ENCODE results near the gene CTIF.

CTIF gene

GRCh38 chr18:48533340-48534070, 5.3 kb upstream of the CTIF start:
- no peaks in the 10 kb centered on the region for H3K9me3 ChIP-seq (ENCODE audit: control insufficient read depth, insufficient read depth, low read length)
- H3K4me3 ChIP-seq (ENCODE audit: low read depth, low read length): no peak overlapping the region
- H3K27ac ChIP-seq (ENCODE audit: low read depth, low read length): no peak overlapping the region
- H3K4me1 ChIP-seq (ENCODE audit: control insufficient read depth, insufficient read depth, low read length): peaks cover 13% of the 10 kb centered on the region
- H3K9ac ChIP-seq (ENCODE audit: low read depth, low read length): no peak overlapping the region
- no peaks in the 10 kb centered on the region for H3K27me3 ChIP-seq (ENCODE audit: control insufficient read depth, insufficient read depth, low read length)
- no peaks in the 10 kb centered on the region for H3K36me3 ChIP-seq (ENCODE audit: control insufficient read depth, insufficient read depth, low read length)

DNA sequence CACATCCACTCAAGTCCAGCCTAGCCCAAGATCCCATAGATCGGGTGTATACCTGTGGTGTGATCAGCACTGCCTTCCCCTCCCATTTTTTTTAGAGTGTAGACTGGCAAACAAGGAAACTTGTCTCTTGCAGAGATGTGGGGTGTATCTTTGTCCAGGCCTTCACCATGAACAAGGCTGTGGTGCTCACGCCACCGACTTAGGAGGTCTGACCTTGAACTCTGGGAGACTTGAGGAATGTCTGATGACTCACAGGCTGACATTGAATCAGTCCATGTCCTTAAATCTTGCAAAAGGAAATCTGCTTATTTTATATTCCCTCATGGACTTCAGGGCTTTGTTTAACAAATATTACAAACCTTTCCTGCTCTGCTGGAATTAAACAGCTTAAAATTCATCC, 4.5 kb upstream of the CTIF start:
- no peak overlapping the region for H3K27ac ChIP-seq (ENCODE audit: low read depth, low read length)
- no peak overlapping the region for H3K9ac ChIP-seq (ENCODE audit: low read depth, low read length)
- no peaks in the 10 kb centered on the region for H3K36me3 ChIP-seq (ENCODE audit: control insufficient read depth, insufficient read depth, low read length)
- H3K4me3 ChIP-seq (ENCODE audit: low read depth, low read length): no peak overlapping the region
- H3K27me3 ChIP-seq (ENCODE audit: control insufficient read depth, insufficient read depth, low read length): no peaks in the 10 kb centered on the region
- H3K4me1 ChIP-seq (ENCODE audit: control insufficient read depth, insufficient read depth, low read length): peaks cover 13% of the 10 kb centered on the region
- no peaks in the 10 kb centered on the region for H3K9me3 ChIP-seq (ENCODE audit: control insufficient read depth, insufficient read depth, low read length)

DNA sequence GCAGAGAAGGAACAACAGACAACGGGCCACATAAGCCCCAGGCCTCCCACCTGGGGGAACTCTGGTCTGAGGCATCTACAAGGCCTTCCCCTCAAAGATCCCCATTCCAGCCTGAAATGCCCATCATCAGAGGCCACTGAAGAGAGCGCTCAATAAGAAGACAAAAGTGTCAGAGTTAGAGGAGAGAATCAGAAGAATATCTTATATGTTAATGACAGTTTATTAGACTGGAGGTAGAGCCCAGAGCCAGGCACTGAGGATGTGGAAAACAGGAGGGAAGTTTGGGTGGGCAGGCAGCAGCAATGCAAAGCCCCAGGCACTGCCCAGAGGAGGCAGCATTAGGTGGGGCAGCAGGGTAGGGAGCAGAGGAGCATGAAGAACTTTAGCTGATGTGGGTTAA, 2.9 kb upstream of the CTIF start:
- Histone ChIP-seq H3K27me3 (ENCODE audit: control insufficient read depth, insufficient read depth, low read length) (peaks cover 4% of the 10 kb centered on the region; the same call in 1 of the 2 replicates), H3K9ac (ENCODE audit: low read depth, low read length) (no peak overlapping the region), H3K4me3 (ENCODE audit: low read depth, low read length) (no peak overlapping the region), H3K9me3 (ENCODE audit: control insufficient read depth, insufficient read depth, low read length) (no peaks in the 10 kb centered on the region), H3K4me1 (ENCODE audit: control insufficient read depth, insufficient read depth, low read length) (peaks cover 6% of the 10 kb centered on the region), H3K27ac (ENCODE audit: low read depth, low read length) (no peak overlapping the region), H3K36me3 (ENCODE audit: control insufficient read depth, insufficient read depth, low read length) (no peaks in the 10 kb centered on the region)

DNA sequence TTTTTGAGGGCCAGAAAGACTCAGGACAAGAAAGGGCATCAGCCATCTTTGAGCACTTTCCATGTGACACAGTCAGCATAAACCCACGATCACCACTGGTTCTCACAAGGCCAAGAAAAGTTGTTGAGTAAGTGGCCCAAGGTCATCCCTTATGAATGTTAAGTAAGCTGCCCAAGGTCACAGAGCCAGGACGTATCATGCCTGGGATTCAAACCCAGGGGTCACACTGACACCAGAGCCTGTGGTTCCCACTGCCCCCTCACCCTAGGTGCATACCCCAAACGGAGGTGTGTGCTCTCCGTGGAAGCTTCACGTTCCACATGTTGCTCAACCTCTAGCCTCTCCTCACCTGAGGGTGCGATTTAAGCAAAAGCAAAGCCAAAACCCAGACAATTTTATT, 2.3 kb upstream of the CTIF start:
- Histone ChIP-seq H3K27ac (ENCODE audit: low read depth, low read length) (no peak overlapping the region), H3K9me3 (ENCODE audit: control insufficient read depth, insufficient read depth, low read length) (no peaks in the 10 kb centered on the region), H3K4me3 (ENCODE audit: low read depth, low read length) (no peak overlapping the region), H3K36me3 (ENCODE audit: control insufficient read depth, insufficient read depth, low read length) (no peaks in the 10 kb centered on the region), H3K27me3 (ENCODE audit: control insufficient read depth, insufficient read depth, low read length) (peaks cover 8% of the 10 kb centered on the region), H3K9ac (ENCODE audit: low read depth, low read length) (no peak overlapping the region), H3K4me1 (ENCODE audit: control insufficient read depth, insufficient read depth, low read length) (peaks cover 7% of the 10 kb centered on the region)

DNA sequence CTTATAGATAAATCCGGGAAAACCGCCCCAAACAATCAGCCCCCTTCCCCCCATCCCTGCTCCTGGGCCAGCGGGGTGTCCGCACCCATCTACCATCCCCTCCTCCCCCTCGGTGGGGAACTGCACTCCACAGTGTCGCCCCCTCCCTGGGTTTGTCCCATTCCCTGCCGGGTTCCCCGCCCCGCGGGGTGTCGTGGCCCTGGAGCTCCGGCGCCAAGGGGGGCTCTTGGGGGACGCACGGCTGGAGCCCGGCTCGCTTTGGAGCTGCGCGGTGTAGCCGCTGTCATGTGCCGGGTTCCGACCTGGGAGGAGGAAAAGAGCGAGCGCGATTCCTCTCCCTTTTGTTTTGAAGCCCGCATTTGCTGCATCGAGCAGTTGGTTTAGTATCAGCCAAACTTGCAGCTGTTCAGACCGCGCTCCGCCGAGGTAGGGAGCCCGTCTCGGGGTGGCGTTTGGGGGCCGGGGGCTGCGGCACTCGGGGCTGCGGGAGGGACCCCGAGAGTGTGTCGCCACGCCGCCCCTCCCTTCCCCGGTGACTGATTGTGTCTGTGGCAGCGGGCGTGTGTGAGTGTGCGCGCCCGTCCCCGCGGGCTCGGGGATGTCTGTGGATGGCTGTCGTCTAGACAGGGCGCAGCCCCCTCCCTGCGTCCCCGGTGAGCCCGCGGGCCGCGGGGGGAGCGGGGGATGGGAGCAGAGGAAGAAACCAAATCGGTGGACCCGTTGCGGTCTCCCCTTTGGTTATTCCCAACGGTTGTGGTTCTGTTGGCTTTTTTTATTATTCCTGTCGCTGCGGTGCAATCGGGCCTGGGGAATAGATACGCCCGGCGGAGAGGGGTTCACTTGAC, 797 bp downstream of the CTIF start:
- Histone ChIP-seq H3K36me3 (ENCODE audit: control insufficient read depth, insufficient read depth, low read length) (no peaks in the 10 kb centered on the region), H3K27ac (ENCODE audit: low read depth, low read length) (peak overlapping the region; percentile 69), H3K4me1 (ENCODE audit: control insufficient read depth, insufficient read depth, low read length) (peaks cover 38% of the 10 kb centered on the region), H3K4me3 (ENCODE audit: low read depth, low read length) (peak overlapping the region; percentile 73), H3K27me3 (ENCODE audit: control insufficient read depth, insufficient read depth, low read length) (peaks cover 26% of the 10 kb centered on the region), H3K9ac (ENCODE audit: low read depth, low read length) (0 out of 2 replicates have a peak overlapping the region, but pooled peaks have one; percentile 14), H3K9me3 (ENCODE audit: control insufficient read depth, insufficient read depth, low read length) (no peaks in the 10 kb centered on the region)

GRCh38 chr18:48540251-48541025, 1.6 kb downstream of the CTIF start:
- H3K36me3 ChIP-seq (ENCODE audit: control insufficient read depth, insufficient read depth, low read length): no peaks in the 10 kb centered on the region
- no peak overlapping the region for H3K9ac ChIP-seq (ENCODE audit: low read depth, low read length)
- H3K9me3 ChIP-seq (ENCODE audit: control insufficient read depth, insufficient read depth, low read length): no peaks in the 10 kb centered on the region
- peaks cover 26% of the 10 kb centered on the region for H3K27me3 ChIP-seq (ENCODE audit: control insufficient read depth, insufficient read depth, low read length)
- peak overlapping the region; percentile 73 for H3K4me3 ChIP-seq (ENCODE audit: low read depth, low read length)
- H3K27ac ChIP-seq (ENCODE audit: low read depth, low read length): peak overlapping the region; percentile 10
- H3K4me1 ChIP-seq (ENCODE audit: control insufficient read depth, insufficient read depth, low read length): peaks cover 46% of the 10 kb centered on the region

GRCh38 chr18:48541026-48541746, 2.4 kb downstream of the CTIF start:
- Histone ChIP-seq H3K36me3 (ENCODE audit: control insufficient read depth, insufficient read depth, low read length) (no peaks in the 10 kb centered on the region), H3K27me3 (ENCODE audit: control insufficient read depth, insufficient read depth, low read length) (peaks cover 26% of the 10 kb centered on the region), H3K4me1 (ENCODE audit: control insufficient read depth, insufficient read depth, low read length) (peaks cover 53% of the 10 kb centered on the region), H3K4me3 (ENCODE audit: low read depth, low read length) (peak overlapping the region; percentile 62), H3K9ac (ENCODE audit: low read depth, low read length) (no peak overlapping the region), H3K27ac (ENCODE audit: low read depth, low read length) (peak overlapping the region; percentile 10), H3K9me3 (ENCODE audit: control insufficient read depth, insufficient read depth, low read length) (no peaks in the 10 kb centered on the region)

GRCh38 chr18:48541747-48542400, 3.0 kb downstream of the CTIF start:
- Histone ChIP-seq H3K27ac (ENCODE audit: low read depth, low read length) (no peak overlapping the region), H3K9me3 (ENCODE audit: control insufficient read depth, insufficient read depth, low read length) (no peaks in the 10 kb centered on the region), H3K36me3 (ENCODE audit: control insufficient read depth, insufficient read depth, low read length) (no peaks in the 10 kb centered on the region), H3K9ac (ENCODE audit: low read depth, low read length) (no peak overlapping the region), H3K27me3 (ENCODE audit: control insufficient read depth, insufficient read depth, low read length) (peaks cover 26% of the 10 kb centered on the region), H3K4me1 (ENCODE audit: control insufficient read depth, insufficient read depth, low read length) (peaks cover 60% of the 10 kb centered on the region), H3K4me3 (ENCODE audit: low read depth, low read length) (peak overlapping the region; percentile 62)

GRCh38 chr18:48542513-48543181, 3.8 kb downstream of the CTIF start:
- Histone ChIP-seq H3K36me3 (ENCODE audit: control insufficient read depth, insufficient read depth, low read length) (no peaks in the 10 kb centered on the region), H3K4me3 (ENCODE audit: low read depth, low read length) (no peak overlapping the region), H3K27ac (ENCODE audit: low read depth, low read length) (peak overlapping the region; percentile 76), H3K9ac (ENCODE audit: low read depth, low read length) (no peak overlapping the region), H3K4me1 (ENCODE audit: control insufficient read depth, insufficient read depth, low read length) (peaks cover 68% of the 10 kb centered on the region), H3K27me3 (ENCODE audit: control insufficient read depth, insufficient read depth, low read length) (peaks cover 26% of the 10 kb centered on the region), H3K9me3 (ENCODE audit: control insufficient read depth, insufficient read depth, low read length) (no peaks in the 10 kb centered on the region)
